ENCODE measurements around the gene PSMG3.

GRCh38 chr7:1521456-1521855 is 48.4 kb downstream of the PSMG3 start:
- TF ChIP-seq CTCF (conservative IDR thresholded peaks at IDR 0.05 in 1 of 2, IDR thresholded peaks at IDR 0.05 in 1 of 2; ENCODE audit: extremely low read depth in 1 of 2, insufficient read depth in 1 of 2, low read depth in 1 of 2, low read length in 2 of 2) (no peak), EZH2 (IDR thresholded peaks at IDR 0.05; ENCODE audit: borderline replicate concordance, low read length) (no peak)

All from mammary epithelial cell (primary cell).